ENCODE data around the gene OSBPL9. TPM values are rescaled to one million over a fixed set of nuclear protein-coding genes. Genes with fewer than 3 reads are reported as not detected.

The OSBPL9 gene
- total and polyA plus RNA-seq, 9 of the 15 experiments (the other 6 are each of a cell fraction or from before 2014, with no cell fraction given), result 43.9 to 217 (median 170) TPM

GRCh38 chr1:51607681-51608095, 9.2 kb upstream of the OSBPL9 start:
- no peak overlapping the region for H3K4me3 ChIP-seq
- H2AFZ ChIP-seq (ENCODE audit: low read depth, low read length), result no peak overlapping the region
- in situ Hi-C loops (cut with MboI), result no loop called here
- no peak overlapping the region for H3K4me2 ChIP-seq (ENCODE audit: insufficient read depth, low read length)
- intact Hi-C loops (cut with micrococcal nuclease), result no loop called here
- H3K4me1 ChIP-seq (replicated peaks in 1 of 2; ENCODE audit: control insufficient read depth in 2 of 2, insufficient read depth in 2 of 2, low read length in 2 of 2), result peaks cover 0 to 13% of the 10 kb centered on the region in 2 experiments; a peak in 3 of 5 replicates
- TF ChIP-seq RAD51 (IDR thresholded peaks at IDR 0.05; ENCODE audit: borderline replicate concordance, low read depth) (no peak), KHSRP (IDR thresholded peaks at IDR 0.05) (no peak), NFIC (IDR thresholded peaks at IDR 0.05) (peak; percentile 97), ADNP (tag; IDR thresholded peaks at IDR 0.05) (0 out of 2 replicates have a peak, but pooled peaks have one; percentile 22), NFIX (CRISPR knock-in tag; IDR thresholded peaks at IDR 0.05; ENCODE audit: low read depth) (peak; percentile 15), MAFF (IDR thresholded peaks at IDR 0.05; ENCODE audit: low read length) (0 out of 2 replicates have a peak, but pooled peaks have one; percentile 9), LARP7 (IDR thresholded peaks at IDR 0.05) (no peak), NFE2 (IDR thresholded peaks at IDR 0.05; ENCODE audit: low read depth) (peak; percentile 80), ARID3A (IDR thresholded peaks at IDR 0.05; ENCODE audit: borderline replicate concordance, low read depth, low read length) (0 out of 2 replicates have a peak, but pooled peaks have one; percentile 36), C11orf30 (IDR thresholded peaks at IDR 0.05; ENCODE audit: low read depth) (peak; percentile 62; the same call in 1 of the 2 replicates), PKNOX1 (IDR thresholded peaks at IDR 0.05) (no peak), MAFG (tag; conservative IDR thresholded peaks at IDR 0.05) (peak; percentile 71), DPF2 (IDR thresholded peaks at IDR 0.05) (peak; percentile 68), HNRNPL (IDR thresholded peaks at IDR 0.05; ENCODE audit: low read depth, low read length) (no peak), CBFA2T3 (IDR thresholded peaks at IDR 0.05) (0 out of 2 replicates have a peak, but pooled peaks have one; percentile 3), CTBP1 (IDR thresholded peaks at IDR 0.05; ENCODE audit: borderline replicate concordance) (0 out of 2 replicates have a peak, but pooled peaks have one; percentile 9), NR2C2 (CRISPR knock-in tag; IDR thresholded peaks at IDR 0.05) (no peak), NR2C2 (tag; IDR thresholded peaks at IDR 0.05) (peak; percentile 32; the same call in 1 of the 2 replicates), MAFK (IDR thresholded peaks at IDR 0.05; ENCODE audit: low read length) (peak; percentile 29; the same call in 1 of the 2 replicates)
- H3K36me3 ChIP-seq (ENCODE audit: control insufficient read depth, insufficient read depth, low read length), result no peaks in the 10 kb centered on the region
- ChIA-PET POLR2A (interaction anchor here (0.8 to 1.8 kb wide), 4 partner anchors 8 to 161 kb away, joined by 3 to 8 read pairs (median 4); no protein-coding TSS in a partner anchor), CTCF (ENCODE audit: low intra/inter-chr PET ratio) (no interaction called here)
- no peak overlapping the region for H3K27ac ChIP-seq (ENCODE audit: extremely low read depth, low read depth, low read length)
- H3K27me3 ChIP-seq (ENCODE audit: control insufficient read depth in 2 of 2, insufficient read depth in 2 of 2, low read length in 2 of 2), result no peaks in the 10 kb centered on the region
- 41% methylated on average over 6 of the region's 6 CpGs for WGBS (ENCODE audit: insufficient coverage, low coverage, missing lambda C conversion rate)
- DNase-seq (ENCODE audit: extremely low read depth in 1 of 4, low spot score in 3 of 4) (peak in 1 of 4 experiments; percentile 54), ATAC-seq (no peak), FAIRE-seq (no peak)
- BruUV-seq (replicated peaks), result no TSS peak
- H4K20me1 ChIP-seq (replicated peaks; ENCODE audit: control insufficient read depth, insufficient read depth, low read length), result no peaks in the 10 kb centered on the region
- no peak overlapping the region for H3K9ac ChIP-seq (ENCODE audit: insufficient read depth in 1 of 2, low read depth in 2 of 2, low read length in 2 of 2)
- H3K79me2 ChIP-seq (ENCODE audit: control insufficient read depth, insufficient read depth, low read length), result no peaks in the 10 kb centered on the region
- no peaks in the 10 kb centered on the region for H3K9me1 ChIP-seq (ENCODE audit: control insufficient read depth, insufficient read depth, low read length)
- no peaks in the 10 kb centered on the region for H3K9me3 ChIP-seq (replicated peaks; ENCODE audit: control insufficient read depth, insufficient read depth, low read depth, low read length)
